K562 (cell line): ENCODE measurements around the gene KRTAP21-3. TPM values are rescaled to one million over a fixed set of nuclear protein-coding genes. Genes with fewer than 3 reads are reported as not detected.

Source experiments
- polyA plus RNA-seq, 8 experiments: library from polyadenylated mRNA; depleted of rRNA in 4 of 8; stranded (reverse) in 5 of 8; unstranded in 3 of 8; fragments of >200 nt; fragmentation: Nextera tagmentation in 2 of 8; fragmentation: Illumina TruSeq in 1 of 8; extraction: Ambion mirVana in 2 of 8; extraction: Trizol in 1 of 8; gene quantifications; 2 replicates each; pipeline versions ENCODE4 v1.2.1 to v1.2.3, GENCODE V29; 2011 to 2014; ENCODE audit warnings: inconsistent platforms in 1 of 8, missing spikeins in 1 of 8
- small RNA-seq: library from RNA; depleted of rRNA; stranded (forward); fragments of <200 nt; gene quantifications from one replicate; pipeline ENCODE3, GENCODE V24; 2014
- total RNA-seq, 7 experiments: library from RNA; depleted of rRNA in 6 of 7; stranded (reverse); fragments of >200 nt in 6 of 7; fragmentation: Illumina TruSeq in 2 of 7; extraction: Trizol in 2 of 7; gene quantifications; 2 replicates each; pipeline versions ENCODE4 v1.2.1 to v1.2.3, GENCODE V29; 2011 to 2021; ENCODE audit warnings: low replicate concordance in 1 of 7

Gene KRTAP21-3
- total and polyA plus RNA-seq, 9 of the 15 experiments (the other 6 are each of a cell fraction or from before 2014, with no cell fraction given): not detected

Small RNA genes lying within 50 kb of the gene (small RNA-seq; reads per million reads assigned to genes)
- not detected for gene AP000244.1
- gene KRTAP21-3: not detected

Other genes with a start within 250 kb of the KRTAP21-3 start
Only the 7 nearest of the 21 such genes appear.
- gene KRTAP20-1, start 102.4 kb downstream of the KRTAP21-3 start, total RNA-seq (2014; rRNA removed): not detected in 2 replicates
- not detected in 2 replicates for gene KRTAP20-1, start 102.4 kb downstream of the KRTAP21-3 start, total RNA-seq (2014; rRNA removed; fragmentation: Illumina TruSeq; extraction: Trizol)
- not detected in 2 replicates for gene KRTAP20-1, start 102.4 kb downstream of the KRTAP21-3 start, total RNA-seq (2015; rRNA removed; fragmentation: Illumina TruSeq; extraction: Trizol)
- gene KRTAP20-1, start 102.4 kb downstream of the KRTAP21-3 start, total RNA-seq (2021): not detected in 2 replicates
- not detected in 2 replicates for gene KRTAP20-1, start 102.4 kb downstream of the KRTAP21-3 start, polyA plus RNA-seq (2011; rRNA removed)
- not detected in 2 replicates for gene KRTAP20-1, start 102.4 kb downstream of the KRTAP21-3 start, polyA plus RNA-seq (2014; fragmentation: Illumina TruSeq; extraction: Trizol)
- not detected for gene KRTAP20-1, start 102.4 kb downstream of the KRTAP21-3 start, polyA plus RNA-seq (2014; fragmentation: Nextera tagmentation; extraction: Ambion mirVana)
- gene KRTAP20-1, start 102.4 kb downstream of the KRTAP21-3 start, polyA plus RNA-seq (2014; rRNA removed): not detected in 2 replicates
- gene KRTAP20-4, start 98.2 kb downstream of the KRTAP21-3 start, total RNA-seq (2014; rRNA removed): not detected in 2 replicates
- gene KRTAP20-4, start 98.2 kb downstream of the KRTAP21-3 start, total RNA-seq (2014; rRNA removed; fragmentation: Illumina TruSeq; extraction: Trizol): not detected in 2 replicates
- gene KRTAP20-4, start 98.2 kb downstream of the KRTAP21-3 start, total RNA-seq (2015; rRNA removed; fragmentation: Illumina TruSeq; extraction: Trizol): not detected in 2 replicates
- gene KRTAP20-4, start 98.2 kb downstream of the KRTAP21-3 start, total RNA-seq (2021): not detected in 2 replicates
- not detected in 2 replicates for gene KRTAP20-4, start 98.2 kb downstream of the KRTAP21-3 start, polyA plus RNA-seq (2011; rRNA removed)
- not detected in 2 replicates for gene KRTAP20-4, start 98.2 kb downstream of the KRTAP21-3 start, polyA plus RNA-seq (2014; fragmentation: Illumina TruSeq; extraction: Trizol)
- gene KRTAP20-4, start 98.2 kb downstream of the KRTAP21-3 start, polyA plus RNA-seq (2014; fragmentation: Nextera tagmentation; extraction: Ambion mirVana): not detected
- not detected in 2 replicates for gene KRTAP20-4, start 98.2 kb downstream of the KRTAP21-3 start, polyA plus RNA-seq (2014; rRNA removed)
- gene KRTAP20-2, start 83.6 kb downstream of the KRTAP21-3 start, total RNA-seq (2014; rRNA removed): not detected in 2 replicates
- not detected in 2 replicates for gene KRTAP20-2, start 83.6 kb downstream of the KRTAP21-3 start, total RNA-seq (2014; rRNA removed; fragmentation: Illumina TruSeq; extraction: Trizol)
- gene KRTAP20-2, start 83.6 kb downstream of the KRTAP21-3 start, total RNA-seq (2015; rRNA removed; fragmentation: Illumina TruSeq; extraction: Trizol): not detected in 2 replicates
- gene KRTAP20-2, start 83.6 kb downstream of the KRTAP21-3 start, total RNA-seq (2021): not detected in 2 replicates
- not detected in 2 replicates for gene KRTAP20-2, start 83.6 kb downstream of the KRTAP21-3 start, polyA plus RNA-seq (2011; rRNA removed)
- gene KRTAP20-2, start 83.6 kb downstream of the KRTAP21-3 start, polyA plus RNA-seq (2014; fragmentation: Illumina TruSeq; extraction: Trizol): not detected in 2 replicates
- not detected for gene KRTAP20-2, start 83.6 kb downstream of the KRTAP21-3 start, polyA plus RNA-seq (2014; fragmentation: Nextera tagmentation; extraction: Ambion mirVana)
- gene KRTAP20-2, start 83.6 kb downstream of the KRTAP21-3 start, polyA plus RNA-seq (2014; rRNA removed): not detected in 2 replicates
- gene KRTAP20-3, start 75.9 kb downstream of the KRTAP21-3 start, total RNA-seq (2014; rRNA removed): not detected in 2 replicates
- not detected in 2 replicates for gene KRTAP20-3, start 75.9 kb downstream of the KRTAP21-3 start, total RNA-seq (2014; rRNA removed; fragmentation: Illumina TruSeq; extraction: Trizol)
- gene KRTAP20-3, start 75.9 kb downstream of the KRTAP21-3 start, total RNA-seq (2015; rRNA removed; fragmentation: Illumina TruSeq; extraction: Trizol): not detected in 2 replicates
- gene KRTAP20-3, start 75.9 kb downstream of the KRTAP21-3 start, total RNA-seq (2021): not detected in 2 replicates
- not detected in 2 replicates for gene KRTAP20-3, start 75.9 kb downstream of the KRTAP21-3 start, polyA plus RNA-seq (2011; rRNA removed)
- gene KRTAP20-3, start 75.9 kb downstream of the KRTAP21-3 start, polyA plus RNA-seq (2014; fragmentation: Illumina TruSeq; extraction: Trizol): not detected in 2 replicates
- gene KRTAP20-3, start 75.9 kb downstream of the KRTAP21-3 start, polyA plus RNA-seq (2014; fragmentation: Nextera tagmentation; extraction: Ambion mirVana): not detected
- gene KRTAP20-3, start 75.9 kb downstream of the KRTAP21-3 start, polyA plus RNA-seq (2014; rRNA removed): not detected in 2 replicates
- not detected in 2 replicates for gene KRTAP21-2, start 28.5 kb upstream of the KRTAP21-3 start, total RNA-seq (2014; rRNA removed)
- gene KRTAP21-2, start 28.5 kb upstream of the KRTAP21-3 start, total RNA-seq (2014; rRNA removed; fragmentation: Illumina TruSeq; extraction: Trizol): not detected in 2 replicates
- gene KRTAP21-2, start 28.5 kb upstream of the KRTAP21-3 start, total RNA-seq (2015; rRNA removed; fragmentation: Illumina TruSeq; extraction: Trizol): not detected in 2 replicates
- gene KRTAP21-2, start 28.5 kb upstream of the KRTAP21-3 start, total RNA-seq (2021): not detected in 2 replicates
- not detected in 2 replicates for gene KRTAP21-2, start 28.5 kb upstream of the KRTAP21-3 start, polyA plus RNA-seq (2011; rRNA removed)
- not detected in 2 replicates for gene KRTAP21-2, start 28.5 kb upstream of the KRTAP21-3 start, polyA plus RNA-seq (2014; fragmentation: Illumina TruSeq; extraction: Trizol)
- not detected for gene KRTAP21-2, start 28.5 kb upstream of the KRTAP21-3 start, polyA plus RNA-seq (2014; fragmentation: Nextera tagmentation; extraction: Ambion mirVana)
- not detected in 2 replicates for gene KRTAP21-2, start 28.5 kb upstream of the KRTAP21-3 start, polyA plus RNA-seq (2014; rRNA removed)
- not detected in 2 replicates for gene KRTAP21-1, start 36.7 kb upstream of the KRTAP21-3 start, total RNA-seq (2014; rRNA removed)
- not detected in 2 replicates for gene KRTAP21-1, start 36.7 kb upstream of the KRTAP21-3 start, total RNA-seq (2014; rRNA removed; fragmentation: Illumina TruSeq; extraction: Trizol)
- not detected in 2 replicates for gene KRTAP21-1, start 36.7 kb upstream of the KRTAP21-3 start, total RNA-seq (2015; rRNA removed; fragmentation: Illumina TruSeq; extraction: Trizol)
- gene KRTAP21-1, start 36.7 kb upstream of the KRTAP21-3 start, total RNA-seq (2021): not detected in 2 replicates
- gene KRTAP21-1, start 36.7 kb upstream of the KRTAP21-3 start, polyA plus RNA-seq (2011; rRNA removed): not detected in 2 replicates
- not detected in 2 replicates for gene KRTAP21-1, start 36.7 kb upstream of the KRTAP21-3 start, polyA plus RNA-seq (2014; fragmentation: Illumina TruSeq; extraction: Trizol)
- not detected for gene KRTAP21-1, start 36.7 kb upstream of the KRTAP21-3 start, polyA plus RNA-seq (2014; fragmentation: Nextera tagmentation; extraction: Ambion mirVana)
- gene KRTAP21-1, start 36.7 kb upstream of the KRTAP21-3 start, polyA plus RNA-seq (2014; rRNA removed): not detected in 2 replicates
- gene KRTAP8-1, start 94.5 kb upstream of the KRTAP21-3 start, total RNA-seq (2014; rRNA removed): not detected in 2 replicates
- not detected in 2 replicates for gene KRTAP8-1, start 94.5 kb upstream of the KRTAP21-3 start, total RNA-seq (2014; rRNA removed; fragmentation: Illumina TruSeq; extraction: Trizol)
- gene KRTAP8-1, start 94.5 kb upstream of the KRTAP21-3 start, total RNA-seq (2015; rRNA removed; fragmentation: Illumina TruSeq; extraction: Trizol): not detected in 2 replicates
- gene KRTAP8-1, start 94.5 kb upstream of the KRTAP21-3 start, total RNA-seq (2021): not detected in 2 replicates
- gene KRTAP8-1, start 94.5 kb upstream of the KRTAP21-3 start, polyA plus RNA-seq (2011; rRNA removed): not detected in 2 replicates
- not detected in 2 replicates for gene KRTAP8-1, start 94.5 kb upstream of the KRTAP21-3 start, polyA plus RNA-seq (2014; fragmentation: Illumina TruSeq; extraction: Trizol)
- not detected for gene KRTAP8-1, start 94.5 kb upstream of the KRTAP21-3 start, polyA plus RNA-seq (2014; fragmentation: Nextera tagmentation; extraction: Ambion mirVana)
- gene KRTAP8-1, start 94.5 kb upstream of the KRTAP21-3 start, polyA plus RNA-seq (2014; rRNA removed): not detected in 2 replicates